Activated T-helper 1 cell treated with anti-CD3 and anti-CD28 coated beads, Interleukin-12 subunit alpha, Interleukin-12 subunit beta, Interleukin-2, Interleukin-4 antibody, amounts not matched to agents 30 ng/mL and 10 ng/mL and 1 ng/mL, durations not matched to agents 14 hours and 24 hours and 36 hours (primary cell): ENCODE data around the gene S100A10. TPM values are rescaled to one million over a fixed set of nuclear protein-coding genes. Genes with fewer than 3 reads are reported as not detected.

ENCODE experiments used
- DNase-seq: peaks from one replicate; pipeline ENCODE4 v3.0.0; 2021; ENCODE audit warnings: low spot score
- H3K27ac Mint-ChIP-seq: one replicate; pipeline ENCODE4 v1.8.0; 2021; ENCODE audit warnings: mild to moderate bottlenecking, mixed read lengths
- H3K27me3 Mint-ChIP-seq: one replicate; pipeline ENCODE4 v1.8.0; 2022; ENCODE audit warnings: mild to moderate bottlenecking, moderate library complexity, mixed read lengths; ENCODE audit not compliant: insufficient read depth
- H3K36me3 Mint-ChIP-seq: one replicate; pipeline ENCODE4 v1.8.0; 2021; ENCODE audit warnings: low read depth, mixed read lengths
- H3K4me1 Mint-ChIP-seq: one replicate; pipeline ENCODE4 v1.8.0; 2021; ENCODE audit warnings: low read depth, mixed read lengths
- H3K4me3 Mint-ChIP-seq: one replicate; pipeline ENCODE4 v1.8.0; 2021; ENCODE audit warnings: mild to moderate bottlenecking, moderate library complexity, mixed read lengths
- H3K9me3 Mint-ChIP-seq: one replicate; pipeline ENCODE4 v1.8.0; 2021; ENCODE audit warnings: mixed read lengths
- intact Hi-C: fragments of 100-400 bp; cut with micrococcal nuclease; formaldehyde crosslinking; loops from one replicate; pipeline ENCODE4 v1.15.1; 2024
- total RNA-seq: library from RNA; stranded (reverse); gene quantifications from 2 replicates; pipeline ENCODE4 v1.2.3, GENCODE V29; 2022

The S100A10 gene
- total RNA-seq, 1 donor from 2014 or later: 105 TPM

GRCh38 chr1:151978922-151979321 lies 14.7 kb downstream of the S100A10 start:
- Mint-ChIP-seq H3K4me1 (peaks cover 29% of the 10 kb centered on the region), H3K36me3 (peaks cover 34% of the 10 kb centered on the region), H3K27ac (no peak overlapping the region), H3K4me3 (no peak overlapping the region), H3K27me3 (peaks cover 6% of the 10 kb centered on the region), H3K9me3 (no peaks in the 10 kb centered on the region)
- intact Hi-C loops: no loop called here
- DNase-seq: no peak

GRCh38 chr1:151977662-151978230 lies 15.9 kb downstream of the S100A10 start:
- peaks cover 24% of the 10 kb centered on the region for H3K36me3 Mint-ChIP-seq
- intact Hi-C loops: no loop called here
- no peak for DNase-seq
- H3K4me1 Mint-ChIP-seq: peaks cover 24% of the 10 kb centered on the region
- H3K27me3 Mint-ChIP-seq: peaks cover 6% of the 10 kb centered on the region
- no peak overlapping the region for H3K4me3 Mint-ChIP-seq
- no peaks in the 10 kb centered on the region for H3K9me3 Mint-ChIP-seq
- H3K27ac Mint-ChIP-seq: no peak overlapping the region

GRCh38 chr1:151976858-151977257 lies 16.8 kb downstream of the S100A10 start:
- Mint-ChIP-seq H3K9me3 (no peaks in the 10 kb centered on the region), H3K27ac (no peak overlapping the region)

GRCh38 chr1:151976015-151976343 lies 17.7 kb downstream of the S100A10 start:
- peaks cover 25% of the 10 kb centered on the region for H3K4me1 Mint-ChIP-seq
- peaks cover 9% of the 10 kb centered on the region for H3K36me3 Mint-ChIP-seq
- no peaks in the 10 kb centered on the region for H3K9me3 Mint-ChIP-seq
- intact Hi-C loops: no loop called here
- no peak overlapping the region for H3K27ac Mint-ChIP-seq
- peaks cover 6% of the 10 kb centered on the region for H3K27me3 Mint-ChIP-seq
- no peak for DNase-seq
- no peak overlapping the region for H3K4me3 Mint-ChIP-seq

More at GRCh38 chr1:151976858-151977257, 16.8 kb downstream of the S100A10 start:
- peaks cover 25% of the 10 kb centered on the region for H3K4me1 Mint-ChIP-seq
- intact Hi-C loops: no loop called here
- peaks cover 6% of the 10 kb centered on the region for H3K27me3 Mint-ChIP-seq
- peaks cover 17% of the 10 kb centered on the region for H3K36me3 Mint-ChIP-seq
- DNase-seq: no peak
- no peak overlapping the region for H3K4me3 Mint-ChIP-seq

- no peak for DNase-seq
- H3K4me1 Mint-ChIP-seq: peaks cover 29% of the 10 kb centered on the region
- H3K36me3 Mint-ChIP-seq: peaks cover 5% of the 10 kb centered on the region
- no peaks in the 10 kb centered on the region for H3K9me3 Mint-ChIP-seq
- H3K4me3 Mint-ChIP-seq: no peak overlapping the region
- H3K27ac Mint-ChIP-seq: no peak overlapping the region
- H3K27me3 Mint-ChIP-seq: peaks cover 6% of the 10 kb centered on the region
- intact Hi-C loops: no loop called here
Measured at GRCh38 chr1:151975311-151976014, 18.2 kb downstream of the S100A10 start.

- H3K9me3 Mint-ChIP-seq: no peaks in the 10 kb centered on the region
- peak overlapping the region; percentile 20 for H3K27ac Mint-ChIP-seq
- peak; percentile 20 for DNase-seq
- intact Hi-C loops: loop anchor here (1.0 kb wide), 3 partner anchors 12 to 31 kb away; no protein-coding TSS in a partner anchor
- H3K36me3 Mint-ChIP-seq: peaks cover 2% of the 10 kb centered on the region
- no peaks in the 10 kb centered on the region for H3K27me3 Mint-ChIP-seq
- H3K4me3 Mint-ChIP-seq: no peak overlapping the region
- H3K4me1 Mint-ChIP-seq: peaks cover 44% of the 10 kb centered on the region
Measured at GRCh38 chr1:151972542-151973248, 21.0 kb downstream of the S100A10 start.

- Mint-ChIP-seq H3K36me3 (peaks cover 2% of the 10 kb centered on the region), H3K27me3 (no peaks in the 10 kb centered on the region), H3K4me3 (no peak overlapping the region), H3K4me1 (peaks cover 43% of the 10 kb centered on the region), H3K9me3 (no peaks in the 10 kb centered on the region), H3K27ac (no peak overlapping the region)
- no peak for DNase-seq
- intact Hi-C loops: no loop called here
Measured at GRCh38 chr1:151970626-151971025, 23.0 kb downstream of the S100A10 start.

GRCh38 chr1:151970128-151970527 lies 23.5 kb downstream of the S100A10 start:
- DNase-seq: no peak
- Mint-ChIP-seq H3K36me3 (peaks cover 2% of the 10 kb centered on the region), H3K27me3 (no peaks in the 10 kb centered on the region), H3K9me3 (no peaks in the 10 kb centered on the region), H3K4me3 (no peak overlapping the region), H3K4me1 (peaks cover 43% of the 10 kb centered on the region), H3K27ac (no peak overlapping the region)
- intact Hi-C loops: no loop called here

GRCh38 chr1:151968791-151969399 lies 24.8 kb downstream of the S100A10 start:
- peaks cover 38% of the 10 kb centered on the region for H3K4me1 Mint-ChIP-seq
- no peaks in the 10 kb centered on the region for H3K36me3 Mint-ChIP-seq
- DNase-seq: no peak
- no peak overlapping the region for H3K27ac Mint-ChIP-seq
- intact Hi-C loops: loop anchor here (1.0 to 2.0 kb wide), 9 partner anchors 15 to 216 kb away; no protein-coding TSS in a partner anchor
- no peaks in the 10 kb centered on the region for H3K9me3 Mint-ChIP-seq
- H3K4me3 Mint-ChIP-seq: no peak overlapping the region
- H3K27me3 Mint-ChIP-seq: peaks cover 2% of the 10 kb centered on the region

- Mint-ChIP-seq H3K4me1 (peaks cover 35% of the 10 kb centered on the region), H3K36me3 (no peaks in the 10 kb centered on the region), H3K27ac (no peak overlapping the region), H3K27me3 (peaks cover 9% of the 10 kb centered on the region), H3K9me3 (no peaks in the 10 kb centered on the region), H3K4me3 (no peak overlapping the region)
- peak; percentile 45 for DNase-seq
- intact Hi-C loops: loop anchor here (1.0 to 2.0 kb wide), 9 partner anchors 16 to 217 kb away; no protein-coding TSS in a partner anchor
Measured at GRCh38 chr1:151968058-151968457, 25.6 kb downstream of the S100A10 start.

GRCh38 chr1:151967091-151967490 lies 26.6 kb downstream of the S100A10 start:
- intact Hi-C loops: no loop called here
- no peaks in the 10 kb centered on the region for H3K9me3 Mint-ChIP-seq

GRCh38 chr1:151966061-151966460 lies 27.6 kb downstream of the S100A10 start:
- H3K4me3 Mint-ChIP-seq: no peak overlapping the region
- H3K27me3 Mint-ChIP-seq: peaks cover 12% of the 10 kb centered on the region
- DNase-seq: no peak
- peaks cover 25% of the 10 kb centered on the region for H3K4me1 Mint-ChIP-seq
- H3K9me3 Mint-ChIP-seq: no peaks in the 10 kb centered on the region
- no peak overlapping the region for H3K27ac Mint-ChIP-seq
- intact Hi-C loops: no loop called here
- H3K36me3 Mint-ChIP-seq: no peaks in the 10 kb centered on the region

More at GRCh38 chr1:151967091-151967490, 26.6 kb downstream of the S100A10 start:
- no peak overlapping the region for H3K27ac Mint-ChIP-seq
- peaks cover 25% of the 10 kb centered on the region for H3K4me1 Mint-ChIP-seq
- DNase-seq: no peak
- no peaks in the 10 kb centered on the region for H3K36me3 Mint-ChIP-seq
- H3K27me3 Mint-ChIP-seq: peaks cover 12% of the 10 kb centered on the region
- no peak overlapping the region for H3K4me3 Mint-ChIP-seq

GRCh38 chr1:151964510-151964909 lies 29.1 kb downstream of the S100A10 start:
- intact Hi-C loops: no loop called here
- Mint-ChIP-seq H3K27me3 (peaks cover 12% of the 10 kb centered on the region), H3K4me3 (no peak overlapping the region), H3K4me1 (peaks cover 24% of the 10 kb centered on the region), H3K36me3 (no peaks in the 10 kb centered on the region), H3K9me3 (no peaks in the 10 kb centered on the region), H3K27ac (no peak overlapping the region)
- DNase-seq: no peak
